ENCODE measurements around the gene DLG4. TPM values are rescaled to one million over a fixed set of nuclear protein-coding genes. Genes with fewer than 3 reads are reported as not detected.

Gene DLG4
- total RNA-seq, 1 experiment from 2014 or later: 38.3 TPM

DNA sequence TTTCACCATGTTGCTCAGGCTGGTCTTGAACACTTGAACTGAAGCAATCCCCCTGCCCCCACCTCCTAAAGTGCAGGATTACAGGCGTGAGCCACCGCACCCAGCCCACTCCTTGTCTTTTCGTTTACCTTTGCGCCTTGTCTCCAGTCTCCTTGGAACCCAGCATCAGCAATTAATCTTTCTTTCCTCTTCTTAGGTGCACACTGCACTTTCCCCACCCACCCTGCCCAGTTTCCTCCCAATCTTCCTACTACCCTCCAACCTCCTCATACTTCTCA is 44.1 kb upstream of the DLG4 start:
- Histone ChIP-seq H3K4ac (ENCODE audit: low read depth, low read length) (no peak overlapping the region), H3K79me1 (ENCODE audit: insufficient read depth, low read depth, low read length, poor library complexity, severe bottlenecking) (no peaks in the 10 kb centered on the region), H2BK20ac (ENCODE audit: low read depth, low read length, poor library complexity, severe bottlenecking) (no peak overlapping the region), H4K20me1 (ENCODE audit: control insufficient read depth, insufficient read depth, insufficient read length) (no peaks in the 10 kb centered on the region), H2BK12ac (ENCODE audit: insufficient read length, low read depth, low read length) (no peak overlapping the region), H2BK15ac (ENCODE audit: low read depth, low read length) (no peak overlapping the region), H4K91ac (ENCODE audit: insufficient read length, low read depth, low read length) (no peak overlapping the region), H3K9ac (ENCODE audit: extremely low read depth, insufficient read length, low read length) (no peak overlapping the region), H3K18ac (ENCODE audit: insufficient read length, low read depth, low read length) (no peak overlapping the region), H3K23ac (ENCODE audit: insufficient read length, low read depth, low read length) (no peak overlapping the region), H3K79me2 (ENCODE audit: insufficient read depth, low read length) (peaks cover 7% of the 10 kb centered on the region; the same call in 1 of the 2 replicates), H2AFZ (ENCODE audit: low read length) (no peak overlapping the region), H3K14ac (ENCODE audit: insufficient read depth, low read length) (no peak overlapping the region), H3K56ac (ENCODE audit: insufficient read length, low read depth, low read length) (no peak overlapping the region), H2BK120ac (ENCODE audit: low read depth, low read length, poor library complexity, severe bottlenecking) (no peak overlapping the region), H3K4me1 (ENCODE audit: insufficient read depth, low read length) (peaks cover 4% of the 10 kb centered on the region; the same call in 1 of the 2 replicates), H3T11ph (ENCODE audit: low read length) (no peak overlapping the region), H2AK5ac (ENCODE audit: insufficient read length, low read length) (no peak overlapping the region), H4K5ac (ENCODE audit: insufficient read length, low read depth, low read length) (no peak overlapping the region), H3K4me2 (ENCODE audit: insufficient read depth, insufficient read length, low read length) (peak overlapping the region; percentile 76), H2BK5ac (ENCODE audit: insufficient read length, low read length) (no peak overlapping the region), H3K27me3 (ENCODE audit: insufficient read depth, low read length) (no peaks in the 10 kb centered on the region), H3K27ac (ENCODE audit: insufficient read length, low read depth, low read length) (no peak overlapping the region), H3K23me2 (ENCODE audit: insufficient read length, low read depth, low read length, poor library complexity, severe bottlenecking) (peaks cover 25% of the 10 kb centered on the region), H3K9me3 (ENCODE audit: control insufficient read depth, low read depth, low read length) (no peaks in the 10 kb centered on the region), H4K8ac (replicated peaks; ENCODE audit: insufficient read length, low read depth, low read length) (no peak overlapping the region)
- H3K27ac Mint-ChIP-seq: peak overlapping the region in 1 of 3 experiments; percentile 62; a peak in 3 of 7 replicates
- H3K4me3 Mint-ChIP-seq: peak overlapping the region; percentile 86 to 93
- peaks cover 0 to 4% of the 10 kb centered on the region in 2 experiments; a peak in 1 of 5 replicates for H3K9me3 Mint-ChIP-seq
- TF ChIP-seq, protein P1, sequence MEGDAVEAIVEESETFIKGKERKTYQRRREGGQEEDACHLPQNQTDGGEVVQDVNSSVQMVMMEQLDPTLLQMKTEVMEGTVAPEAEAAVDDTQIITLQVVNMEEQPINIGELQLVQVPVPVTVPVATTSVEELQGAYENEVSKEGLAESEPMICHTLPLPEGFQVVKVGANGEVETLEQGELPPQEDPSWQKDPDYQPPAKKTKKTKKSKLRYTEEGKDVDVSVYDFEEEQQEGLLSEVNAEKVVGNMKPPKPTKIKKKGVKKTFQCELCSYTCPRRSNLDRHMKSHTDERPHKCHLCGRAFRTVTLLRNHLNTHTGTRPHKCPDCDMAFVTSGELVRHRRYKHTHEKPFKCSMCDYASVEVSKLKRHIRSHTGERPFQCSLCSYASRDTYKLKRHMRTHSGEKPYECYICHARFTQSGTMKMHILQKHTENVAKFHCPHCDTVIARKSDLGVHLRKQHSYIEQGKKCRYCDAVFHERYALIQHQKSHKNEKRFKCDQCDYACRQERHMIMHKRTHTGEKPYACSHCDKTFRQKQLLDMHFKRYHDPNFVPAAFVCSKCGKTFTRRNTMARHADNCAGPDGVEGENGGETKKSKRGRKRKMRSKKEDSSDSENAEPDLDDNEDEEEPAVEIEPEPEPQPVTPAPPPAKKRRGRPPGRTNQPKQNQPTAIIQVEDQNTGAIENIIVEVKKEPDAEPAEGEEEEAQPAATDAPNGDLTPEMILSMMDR (conservative IDR thresholded peaks at IDR 0.05): no peak
- WGBS (ENCODE audit: extremely low coverage, insufficient read length, low lambda C conversion rate): no CpG with 5 or more reads among the region's 4 CpGs
- no peak for DNase-seq
- H3K27me3 Mint-ChIP-seq (ENCODE audit: low read depth): peaks cover 2% of the 10 kb centered on the region; the same call in 1 of the 2 replicates
- H3K4me1 Mint-ChIP-seq: peaks cover 32 to 48% of the 10 kb centered on the region in 2 experiments
- H3K36me3 Mint-ChIP-seq (ENCODE audit: insufficient read depth in 1 of 3, low read depth in 3 of 3): peaks cover 0 to 20% (median 20%) of the 10 kb centered on the region in 3 experiments; a peak in 6 of 7 replicates

All from H9 (cell line).